HepG2 (cell line): ENCODE measurements around the gene DHX58. TPM values are rescaled to one million over a fixed set of nuclear protein-coding genes. Genes with fewer than 3 reads are reported as not detected.
A peak's percentile ranks its signal among the peaks of the same experiment; 100 is the strongest.

ENCODE experiments used
- ATF5 ChIP-seq: sonication (generic); formaldehyde crosslinking; IDR thresholded peaks from 2 replicates; pipeline ENCODE4 v1.4.0; 2020; ENCODE audit warnings: mild to moderate bottlenecking, low read depth, missing genetic modification reagents
- E2F1 ChIP-seq: sonication (generic); formaldehyde crosslinking; IDR thresholded peaks from 2 replicates; pipeline ENCODE4 v1.5.0; 2020; ENCODE audit warnings: missing genetic modification reagents
- GFI1 ChIP-seq: sonication (generic); formaldehyde crosslinking; IDR thresholded peaks from 2 replicates; pipeline ENCODE4 v1.5.0; 2020; ENCODE audit warnings: missing genetic modification reagents, mild to moderate bottlenecking, borderline replicate concordance
- MTF1 ChIP-seq: sonication (generic); formaldehyde crosslinking; IDR thresholded peaks from 2 replicates; pipeline ENCODE4 v1.5.0; 2020; ENCODE audit warnings: missing genetic modification reagents
- PHF20 ChIP-seq: sonication (generic); formaldehyde crosslinking; IDR thresholded peaks from 2 replicates; pipeline ENCODE4 v1.5.0; 2020; ENCODE audit warnings: mild to moderate bottlenecking, missing genetic modification reagents
- PLSCR1 ChIP-seq: sonication (generic); formaldehyde crosslinking; IDR thresholded peaks from 2 replicates; pipeline ENCODE4 v1.5.0; 2020; ENCODE audit warnings: missing genetic modification reagents, mild to moderate bottlenecking, borderline replicate concordance
- POLR2AphosphoS2 ChIP-seq: IDR thresholded peaks from 2 replicates; pipeline ENCODE4 v1.6.1; 2011; ENCODE audit warnings: low read depth, low read length, improper control_type of control experiment
- POLR2G ChIP-seq: fragments of 200-400 bp; formaldehyde crosslinking; IDR thresholded peaks from 2 replicates; pipeline ENCODE4 v1.6.1; 2018; ENCODE audit warnings: mild to moderate bottlenecking, low read depth, low read length, moderate library complexity
- REPIN1 ChIP-seq: sonication (generic); formaldehyde crosslinking; IDR thresholded peaks from 2 replicates; pipeline ENCODE4 v1.8.0; 2022; ENCODE audit warnings: missing genetic modification reagents, low read depth, mild to moderate bottlenecking, borderline replicate concordance
- SNAI1 ChIP-seq: sonication (generic); formaldehyde crosslinking; IDR thresholded peaks from 2 replicates; pipeline ENCODE4 v1.5.0; 2020; ENCODE audit warnings: mild to moderate bottlenecking, missing genetic modification reagents, borderline replicate concordance
- TBX3 ChIP-seq: fragments of 450-650 bp; IDR thresholded peaks from 2 replicates; pipeline ENCODE4 v1.6.1; 2017; ENCODE audit warnings: antibody characterized with exemption, mild to moderate bottlenecking, inconsistent platforms, borderline replicate concordance
- TMF1 ChIP-seq: sonication (generic); formaldehyde crosslinking; IDR thresholded peaks from 2 replicates; pipeline ENCODE4 v1.8.1; 2022; ENCODE audit warnings: low read depth, missing genetic modification reagents
- YEATS2 ChIP-seq: sonication (generic); formaldehyde crosslinking; IDR thresholded peaks from 2 replicates; pipeline ENCODE4 v1.4.0; 2020; ENCODE audit warnings: missing genetic modification reagents, borderline replicate concordance
- ZBTB33 ChIP-seq: sonication (generic); formaldehyde crosslinking; IDR thresholded peaks from 2 replicates; pipeline ENCODE4 v1.4.0; 2020; ENCODE audit warnings: missing genetic modification reagents
- ZNF260 ChIP-seq: sonication (generic); formaldehyde crosslinking; IDR thresholded peaks from 2 replicates; pipeline ENCODE4 v1.4.0; 2020; ENCODE audit warnings: missing genetic modification reagents, low read depth, mild to moderate bottlenecking, borderline replicate concordance
- ZNF296 ChIP-seq: sonication (generic); formaldehyde crosslinking; conservative IDR thresholded peaks from 2 replicates; pipeline ENCODE4 v1.5.0; 2020; ENCODE audit warnings: mild to moderate bottlenecking, missing genetic modification reagents
- ZNF672 ChIP-seq: sonication (generic); formaldehyde crosslinking; IDR thresholded peaks from 2 replicates; pipeline ENCODE4 v1.8.1; 2022; ENCODE audit warnings: missing genetic modification reagents
- ZNF724P ChIP-seq: sonication (generic); formaldehyde crosslinking; IDR thresholded peaks from 2 replicates; pipeline ENCODE4 v1.8.0; 2022; ENCODE audit warnings: missing genetic modification reagents, borderline replicate concordance
- ZNF768 ChIP-seq: sonication (generic); formaldehyde crosslinking; IDR thresholded peaks from 2 replicates; pipeline ENCODE4 v1.4.0; 2020; ENCODE audit warnings: missing genetic modification reagents
- polyA plus RNA-seq, 8 experiments: library from polyadenylated mRNA; depleted of rRNA in 3 of 8; stranded (reverse) in 7 of 8; unstranded in 1 of 8; fragments of >200 nt; fragmentation: Illumina TruSeq in 4 of 8; extraction: Trizol in 4 of 8; gene quantifications; 2 replicates each; pipeline versions ENCODE4 v1.2.1 to v1.2.3, GENCODE V29; 2011 to 2016; ENCODE audit warnings: low read depth in 4 of 8, missing spikeins in 1 of 8, mixed read lengths in 1 of 8; ENCODE audit not compliant: insufficient read depth in 1 of 8
- total RNA-seq, 5 experiments: library from RNA; depleted of rRNA; stranded (reverse); fragments of >200 nt; fragmentation: Illumina TruSeq; extraction: Trizol; gene quantifications; 2 replicates each; pipeline ENCODE4 v1.2.3, GENCODE V29; 2016; ENCODE audit warnings: low read depth in 1 of 5
- TF ChIP-seq, protein P1 (sequence below): IDR thresholded peaks from 2 replicates; pipeline ENCODE4 v1.6.1; 2016; ENCODE audit warnings: mild to moderate bottlenecking
- TF ChIP-seq, protein P2 (sequence below): IDR thresholded peaks from 2 replicates; pipeline ENCODE4 v1.6.1; 2016; ENCODE audit warnings: low read depth

Gene DHX58
- total and polyA plus RNA-seq, 2 of the 13 experiments (the other 11 are each of a cell fraction or from before 2014, with no cell fraction given): 6.7 to 7.8 TPM

DNA sequence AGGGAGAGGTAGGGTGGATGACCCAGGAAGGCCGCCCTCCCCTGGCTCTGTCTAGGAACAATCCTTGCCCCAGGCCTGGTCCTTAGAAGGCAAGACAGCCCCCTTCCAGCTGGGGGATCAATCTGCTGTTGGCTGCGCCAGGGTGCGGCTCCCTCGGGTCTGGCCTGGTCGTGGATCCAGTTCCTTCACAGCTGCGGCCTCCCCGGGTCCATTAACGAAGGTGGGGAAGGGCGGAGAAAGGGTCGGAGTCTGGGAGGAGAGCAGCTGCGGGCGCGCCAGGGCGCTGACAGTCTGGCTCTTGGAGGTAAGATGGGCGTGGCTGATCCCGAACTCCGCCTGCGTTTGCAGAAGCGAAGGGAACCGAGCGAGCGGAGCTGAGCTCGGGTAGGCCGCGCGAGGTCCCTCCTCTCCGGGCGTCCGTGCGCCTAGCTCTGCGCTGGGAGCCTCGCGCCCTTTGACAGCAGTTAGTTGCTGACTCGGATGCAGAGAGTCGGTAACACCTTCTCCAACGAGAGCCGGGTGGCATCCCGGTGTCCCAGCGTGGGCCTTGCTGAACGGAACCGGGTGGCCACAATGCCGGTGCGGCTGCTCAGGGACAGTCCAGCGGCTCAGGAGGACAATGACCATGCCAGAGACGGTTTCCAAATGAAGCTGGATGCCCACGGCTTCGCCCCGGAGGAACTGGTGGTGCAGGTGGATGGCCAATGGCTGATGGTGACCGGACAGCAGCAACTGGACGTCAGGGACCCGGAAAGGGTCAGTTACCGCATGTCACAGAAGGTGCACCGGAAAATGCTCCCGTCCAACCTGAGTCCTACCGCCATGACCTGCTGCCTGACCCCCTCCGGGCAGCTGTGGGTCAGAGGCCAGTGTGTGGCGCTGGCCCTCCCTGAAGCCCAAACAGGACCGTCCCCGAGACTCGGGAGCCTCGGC, 10.1 kb upstream of the DHX58 start, which contains the start of gene HSPB9 (continued):
- TF ChIP-seq, protein P1, sequence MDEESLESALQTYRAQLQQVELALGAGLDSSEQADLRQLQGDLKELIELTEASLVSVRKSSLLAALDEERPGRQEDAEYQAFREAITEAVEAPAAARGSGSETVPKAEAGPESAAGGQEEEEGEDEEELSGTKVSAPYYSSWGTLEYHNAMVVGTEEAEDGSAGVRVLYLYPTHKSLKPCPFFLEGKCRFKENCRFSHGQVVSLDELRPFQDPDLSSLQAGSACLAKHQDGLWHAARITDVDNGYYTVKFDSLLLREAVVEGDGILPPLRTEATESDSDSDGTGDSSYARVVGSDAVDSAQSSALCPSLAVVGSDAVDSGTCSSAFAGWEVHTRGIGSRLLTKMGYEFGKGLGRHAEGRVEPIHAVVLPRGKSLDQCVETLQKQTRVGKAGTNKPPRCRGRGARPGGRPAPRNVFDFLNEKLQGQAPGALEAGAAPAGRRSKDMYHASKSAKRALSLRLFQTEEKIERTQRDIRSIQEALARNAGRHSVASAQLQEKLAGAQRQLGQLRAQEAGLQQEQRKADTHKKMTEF: no peak
- TF ChIP-seq ZNF672 (CRISPR knock-in tag) (0 out of 2 replicates have a peak, but pooled peaks have one; percentile 57), TMF1 (CRISPR knock-in tag) (no peak), ZNF724P (CRISPR knock-in tag) (no peak), TBX3 (no peak), SNAI1 (CRISPR knock-in tag) (no peak), MTF1 (CRISPR knock-in tag) (no peak), E2F1 (no peak), ZNF260 (no peak), PLSCR1 (CRISPR knock-in tag) (no peak), POLR2G (peak; percentile 32; the same call in 1 of the 2 replicates), PHF20 (CRISPR knock-in tag) (no peak), YEATS2 (no peak), ATF5 (CRISPR knock-in tag) (no peak), GFI1 (CRISPR knock-in tag) (no peak), POLR2AphosphoS2 (no peak), ZNF296 (CRISPR knock-in tag) (no peak), REPIN1 (CRISPR knock-in tag) (no peak), ZBTB33 (CRISPR knock-in tag) (peak; percentile 61; the same call in 1 of the 2 replicates), ZNF768 (no peak)
- TF ChIP-seq, protein P2, sequence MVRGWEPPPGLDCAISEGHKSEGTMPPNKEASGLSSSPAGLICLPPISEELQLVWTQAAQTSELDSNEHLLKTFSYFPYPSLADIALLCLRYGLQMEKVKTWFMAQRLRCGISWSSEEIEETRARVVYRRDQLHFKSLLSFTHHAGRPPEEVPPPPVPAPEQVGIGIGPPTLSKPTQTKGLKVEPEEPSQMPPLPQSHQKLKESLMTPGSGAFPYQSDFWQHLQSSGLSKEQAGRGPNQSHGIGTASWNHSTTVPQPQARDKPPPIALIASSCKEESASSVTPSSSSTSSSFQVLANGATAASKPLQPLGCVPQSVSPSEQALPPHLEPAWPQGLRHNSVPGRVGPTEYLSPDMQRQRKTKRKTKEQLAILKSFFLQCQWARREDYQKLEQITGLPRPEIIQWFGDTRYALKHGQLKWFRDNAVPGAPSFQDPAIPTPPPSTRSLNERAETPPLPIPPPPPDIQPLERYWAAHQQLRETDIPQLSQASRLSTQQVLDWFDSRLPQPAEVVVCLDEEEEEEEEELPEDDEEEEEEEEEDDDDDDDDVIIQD (CRISPR knock-in tag): no peak
